GM19239 (cell line): ENCODE data around the gene TUBB4A.
"Not testable (repeated sequence)": the region's sequence is repeated elsewhere in the genome, so short reads cannot be mapped to it uniquely, and the experiment has no call there.

Experiments
- DNase-seq: peaks from one replicate; pipeline ENCODE4 v3.0.0; 2011; ENCODE audit warnings: low spot score; ENCODE audit not compliant: insufficient read length
- FAIRE-seq: peaks from 2 replicates; lab custom pipeline; 2011; peaks lifted over from hg19 to GRCh38; lab: Jason Lieb, UNC

Gene TUBB4A

GRCh38 chr19:6527893-6528543 lies 25.9 kb upstream of the TUBB4A start:
- FAIRE-seq (peak; percentile 95), DNase-seq (peak; percentile 69)

- DNase-seq: no peak
- FAIRE-seq: no peak
Observed at GRCh38 chr19:6524311-6524710, 22.2 kb upstream of the TUBB4A start.

DNA sequence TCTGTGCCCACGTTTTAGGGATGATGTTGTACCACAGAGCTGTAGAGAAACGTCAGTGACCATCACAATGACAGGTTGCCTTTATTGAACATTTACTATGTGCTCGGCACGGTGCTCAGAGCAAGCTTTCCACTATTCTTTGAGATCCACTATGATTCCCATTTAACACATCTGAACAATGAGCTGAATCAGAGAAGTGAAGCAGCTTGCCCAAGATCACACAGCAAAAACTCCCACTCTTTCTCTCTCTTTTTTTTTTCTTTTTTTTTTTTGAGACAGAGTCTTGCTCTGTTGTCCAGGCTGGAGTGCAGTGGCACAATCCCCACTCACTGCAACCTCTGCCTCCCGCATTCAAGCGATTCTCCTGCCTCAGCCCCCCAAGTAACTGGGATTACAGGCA lies 20.6 kb upstream of the TUBB4A start:
- no peak for DNase-seq
- no peak for FAIRE-seq

GRCh38 chr19:6521718-6522646 lies 19.9 kb upstream of the TUBB4A start:
- peak; percentile 98 for FAIRE-seq
- DNase-seq: no peak

DNA sequence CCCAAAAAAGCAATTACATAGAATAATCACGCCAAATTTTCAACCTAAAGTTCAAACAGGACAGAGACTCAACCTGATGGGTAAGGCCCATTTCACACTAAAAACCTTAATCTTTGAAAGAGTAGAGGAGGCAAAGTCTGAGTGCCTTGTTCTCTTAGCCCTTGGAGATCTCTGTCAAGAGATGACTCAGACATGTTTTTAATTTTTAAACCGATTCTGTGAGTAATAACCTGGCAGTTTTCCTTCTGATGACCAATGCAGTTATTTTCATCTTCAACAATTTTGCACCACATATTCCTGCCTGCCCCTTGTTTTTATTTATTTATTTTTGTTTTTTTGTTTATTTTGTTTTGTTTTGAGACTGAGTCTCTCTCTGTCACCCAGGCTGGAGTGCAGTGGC lies 17.2 kb upstream of the TUBB4A start:
- DNase-seq: no peak
- FAIRE-seq: no peak

- peak; percentile 91 for FAIRE-seq
Observed at GRCh38 chr19:6518145-6518911, 16.2 kb upstream of the TUBB4A start.

DNA sequence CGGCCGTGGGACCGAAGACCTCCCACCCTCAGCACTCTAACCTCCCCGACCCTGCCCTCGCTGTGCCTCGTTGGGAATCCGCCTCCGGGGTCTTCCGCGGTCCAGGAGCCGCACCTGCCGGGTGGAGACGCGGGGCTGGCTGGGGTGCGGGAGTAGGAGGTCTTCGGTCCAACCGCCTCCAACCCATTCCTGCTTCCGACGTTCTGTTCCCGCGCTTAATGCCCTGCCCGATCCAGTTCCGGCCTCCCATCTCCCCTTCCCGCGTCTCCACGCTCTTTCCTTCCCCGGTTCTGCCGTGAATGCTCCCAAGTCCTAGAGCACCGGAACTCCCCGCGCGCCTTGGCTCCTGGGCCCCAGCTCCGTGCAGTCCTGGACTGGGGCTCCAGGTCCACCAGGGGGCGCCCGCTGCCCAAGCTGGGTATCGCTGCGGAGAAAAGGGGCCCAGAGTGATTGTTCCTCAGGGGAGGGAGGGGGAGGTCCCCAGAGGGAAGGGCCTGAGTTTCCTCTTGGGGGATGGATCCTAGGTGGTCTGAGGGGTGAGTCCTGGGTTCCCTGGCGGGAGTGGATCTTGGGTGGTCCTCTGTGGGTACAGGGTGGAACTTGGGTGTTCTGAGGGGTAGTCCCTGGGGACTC lies 14.7 kb upstream of the TUBB4A start:
- DNase-seq: no peak
- FAIRE-seq: peak; percentile 97

More at GRCh38 chr19:6518145-6518911, 16.2 kb upstream of the TUBB4A start:
- DNase-seq: no peak

DNA sequence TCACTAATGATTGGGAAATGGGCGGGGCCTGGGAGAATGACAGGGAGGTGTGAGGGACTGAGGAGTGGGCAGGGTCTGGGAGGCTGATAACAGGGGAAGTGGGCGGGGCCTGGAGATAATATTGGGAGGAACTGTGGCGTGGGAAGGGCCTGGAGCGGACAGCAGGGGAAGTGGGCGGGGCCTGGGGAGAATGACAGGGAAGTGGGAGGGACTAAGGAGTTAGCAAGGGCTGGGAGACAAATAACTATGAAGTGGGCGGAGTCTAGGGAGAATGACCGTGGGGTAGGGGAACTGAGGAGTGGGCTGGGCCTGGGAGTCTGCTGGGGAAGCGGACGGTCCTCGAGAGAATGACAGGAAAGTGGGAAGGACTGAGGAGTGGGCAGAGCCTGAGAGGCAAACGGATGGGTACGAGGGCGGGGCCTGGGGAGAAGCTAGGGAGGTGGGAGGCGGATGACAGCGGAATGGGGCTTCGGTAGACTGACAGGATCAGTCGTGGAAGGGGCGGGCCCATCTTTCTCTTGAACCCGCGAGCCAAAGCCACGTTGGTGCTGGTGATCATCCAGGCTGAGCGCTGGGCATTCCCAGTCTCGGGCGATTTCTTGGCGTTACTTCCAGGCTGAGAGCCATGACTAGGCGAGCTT lies 14.0 kb upstream of the TUBB4A start:
- FAIRE-seq (peak; percentile 95), DNase-seq (peak; percentile 81)

DNA sequence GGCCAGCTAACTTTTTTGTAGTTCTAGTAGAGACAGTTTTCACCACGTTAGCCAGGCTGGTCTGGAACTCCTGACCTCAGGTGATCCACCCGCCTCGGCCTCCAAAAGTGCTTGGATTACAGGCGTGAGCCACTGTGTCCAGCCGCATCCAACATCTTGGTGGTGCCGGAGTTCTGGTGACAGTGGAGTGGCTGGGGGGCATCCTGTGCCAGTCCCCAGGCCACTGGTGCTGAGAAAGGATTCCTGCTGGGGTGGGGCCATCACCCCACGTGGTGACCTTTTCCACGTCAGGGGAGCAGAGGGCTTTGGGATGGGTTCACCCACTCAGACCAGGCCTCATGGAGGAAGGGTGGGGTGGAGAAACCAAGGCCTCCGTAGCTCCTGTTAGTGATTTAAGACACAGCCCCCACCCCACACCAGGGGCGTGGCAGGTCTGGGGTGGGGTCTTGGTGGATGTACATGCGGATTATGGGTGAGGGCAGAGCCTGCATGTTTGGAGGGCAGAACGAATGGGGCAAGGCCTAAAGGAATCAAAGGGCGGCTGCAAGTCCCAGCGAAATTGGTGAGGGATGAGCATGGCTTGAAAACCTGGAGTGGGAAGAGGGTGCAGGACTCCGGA lies 12.9 kb upstream of the TUBB4A start:
- no peak for DNase-seq
- no peak for FAIRE-seq

DNA sequence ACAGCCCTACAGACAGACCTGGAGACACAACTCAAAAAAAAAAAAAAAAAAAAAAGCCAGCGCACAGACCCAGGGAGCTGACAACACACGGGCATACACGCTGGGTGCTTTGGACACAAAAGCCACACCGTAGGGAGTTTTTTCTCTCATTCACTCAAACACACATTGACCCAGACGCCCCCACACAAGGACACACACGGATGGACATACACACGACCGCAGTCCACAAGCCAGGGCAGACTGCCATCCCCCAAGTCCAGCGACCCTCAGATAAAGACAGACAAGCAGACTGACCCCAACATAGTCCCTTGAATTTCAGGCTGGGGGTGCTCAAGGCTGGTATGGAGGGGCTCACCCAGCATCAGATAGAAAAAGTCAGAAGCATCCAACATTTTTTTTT lies 12.0 kb upstream of the TUBB4A start:
- no peak for FAIRE-seq
- no peak for DNase-seq

DNA sequence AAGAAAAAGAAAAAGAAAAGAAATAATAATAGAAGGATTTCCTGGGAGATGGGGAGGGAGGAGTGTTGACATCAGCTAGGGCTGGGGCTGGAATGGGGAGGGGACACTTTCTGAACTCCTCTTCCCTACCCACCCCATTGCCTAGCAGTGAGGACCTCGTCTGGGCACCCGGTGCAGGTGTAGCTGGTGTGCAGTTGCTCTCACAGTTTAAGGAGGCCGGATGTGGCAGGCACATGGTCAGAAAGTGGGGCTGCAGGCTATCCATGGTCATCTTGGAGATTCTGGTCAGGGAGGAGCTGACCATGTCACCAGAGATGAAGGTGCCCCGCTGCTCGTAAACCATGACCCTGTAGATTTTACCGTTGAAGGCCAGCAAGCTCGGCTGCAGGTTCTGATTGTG lies 8.5 kb upstream of the TUBB4A start:
- no peak for FAIRE-seq
- DNase-seq: no peak

DNA sequence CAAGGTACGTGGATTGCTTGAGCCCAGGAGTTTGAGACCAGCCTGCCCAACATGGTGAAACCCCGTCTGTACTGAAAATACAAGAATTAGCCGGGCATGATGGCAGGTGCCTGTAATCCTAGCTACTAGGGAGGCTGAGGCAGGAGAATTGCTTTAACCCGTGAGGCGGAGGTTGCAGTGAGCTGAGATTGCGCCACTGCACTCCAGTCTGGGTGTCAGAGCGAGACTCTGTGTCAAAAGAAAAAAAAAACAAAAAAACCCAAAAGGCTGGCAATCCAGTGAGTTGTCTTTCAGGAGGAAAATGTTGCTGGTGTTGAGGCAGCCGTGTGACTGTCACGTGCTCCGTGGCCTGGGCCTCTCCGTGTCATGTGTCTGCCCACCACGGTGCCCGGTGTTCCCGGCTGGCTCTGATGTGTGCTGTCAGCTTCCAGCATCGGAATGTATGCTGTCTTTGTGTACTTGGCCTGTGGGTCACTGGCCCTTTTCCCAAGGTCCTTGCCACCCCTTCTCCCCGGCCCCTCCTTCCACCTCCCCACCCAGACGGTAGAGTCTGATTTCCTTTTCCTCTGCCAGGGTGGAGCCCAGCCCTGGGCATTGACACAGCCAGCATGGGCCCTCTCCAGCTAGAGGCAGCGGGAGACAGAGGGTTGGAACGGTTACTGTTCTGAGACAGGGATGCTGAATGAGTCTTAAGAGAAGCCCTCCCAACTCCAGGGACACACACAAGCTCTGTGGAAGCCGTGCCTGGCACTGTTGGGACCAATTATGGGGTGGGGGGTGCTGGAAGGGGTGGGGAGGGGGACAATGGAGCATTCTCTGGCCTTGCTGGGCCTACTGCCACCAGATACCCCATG lies 7.2 kb upstream of the TUBB4A start:
- FAIRE-seq (no peak), DNase-seq (no peak)

- FAIRE-seq: not testable (repeated sequence)
Observed at GRCh38 chr19:6508028-6508771, 6.1 kb upstream of the TUBB4A start.

DNA sequence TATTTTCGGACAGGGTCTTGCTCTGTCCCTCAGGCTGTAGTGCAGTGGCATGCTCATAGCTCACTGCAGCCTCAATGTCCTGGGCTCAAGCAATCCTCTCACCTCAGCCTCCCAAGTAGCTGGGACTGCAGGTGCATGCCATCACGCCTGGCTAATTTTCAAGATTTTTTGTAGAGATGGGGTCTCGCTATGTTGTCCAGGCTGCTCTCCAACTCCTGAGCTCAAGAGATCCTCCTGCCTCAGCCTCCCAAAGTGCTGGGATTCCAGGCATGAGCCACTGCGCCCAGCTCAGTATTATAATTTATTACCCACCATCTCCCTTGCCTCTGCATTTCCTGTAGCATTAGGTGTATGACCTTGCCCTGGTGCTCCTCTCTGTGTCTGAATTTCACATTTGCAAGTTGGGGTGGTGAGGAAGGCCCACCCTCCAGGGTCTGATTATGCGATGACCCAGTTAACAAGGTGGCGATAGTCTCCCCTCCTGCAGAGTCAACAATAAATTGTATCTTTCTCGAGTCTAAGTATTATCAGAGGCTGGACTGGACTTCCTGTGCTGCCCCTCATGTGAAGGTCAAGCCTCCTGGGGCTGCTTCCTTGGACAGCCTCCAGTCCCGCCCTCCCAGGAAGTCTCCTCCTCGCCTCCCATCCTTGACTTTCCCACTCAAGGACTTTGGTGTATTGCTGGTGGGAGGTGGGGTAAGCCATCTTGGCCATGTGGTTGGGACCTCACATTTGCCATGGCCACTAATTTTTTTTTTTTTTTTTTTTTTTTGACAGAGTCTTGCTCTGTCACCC lies 1.5 kb upstream of the TUBB4A start:
- DNase-seq: no peak
- FAIRE-seq: no peak

More at GRCh38 chr19:6508028-6508771, 6.1 kb upstream of the TUBB4A start:
- not testable (repeated sequence) for DNase-seq

GRCh38 chr19:6500837-6501739 lies 1.0 kb downstream of the TUBB4A start:
- no peak for DNase-seq
- FAIRE-seq: no peak
